SK-N-MC (cell line): ENCODE data around the gene MTFP1.

Source experiments
- DNase-seq: peaks from one replicate; pipeline ENCODE4 v3.0.0-alpha.2; 2011; ENCODE audit warnings: low read depth, low spot score
- H3K27ac ChIP-seq: fragments of 200-600 bp; sonication (generic); 2 replicates; pipeline ENCODE4 v1.5.1; 2016; ENCODE audit warnings: mixed run types
- H3K36me3 ChIP-seq: fragments of 200-600 bp; sonication (generic); 2 replicates; pipeline ENCODE4 v1.6.1; 2017; ENCODE audit warnings: antibody characterized with exemption, low read length, mixed read lengths; ENCODE audit not compliant: insufficient read depth
- H3K4me3 ChIP-seq: fragments of 200-600 bp; sonication (generic); 2 replicates; pipeline ENCODE4 v1.5.1; 2016
- H3K9ac ChIP-seq: fragments of 200-600 bp; sonication (generic); 2 replicates; pipeline ENCODE4 v1.8.0; 2017; ENCODE audit warnings: mixed run types, mixed read lengths; ENCODE audit not compliant: insufficient read length
- H3K9me3 ChIP-seq: fragments of 200-600 bp; sonication (generic); 2 replicates; pipeline ENCODE4 v1.6.1; 2017; ENCODE audit warnings: low read depth, mild to moderate bottlenecking, antibody characterized with exemption, low read length, moderate library complexity, mixed read lengths
- EZH2 ChIP-seq: fragments of 200-600 bp; sonication (generic); IDR thresholded peaks from one replicate; pipeline ENCODE4 v1.6.1; 2017; ENCODE audit warnings: antibody characterized with exemption
- FOXP2 ChIP-seq: optimal IDR thresholded peaks from 2 replicates; pipeline ENCODE3; 2011; ENCODE audit warnings: mild to moderate bottlenecking, moderate library complexity; ENCODE audit not compliant: insufficient read depth; ENCODE audit errors: extremely low read length, control extremely low read depth
- POLR2AphosphoS5 ChIP-seq: IDR thresholded peaks from 2 replicates; pipeline ENCODE4 v1.6.1; 2012; ENCODE audit warnings: mild to moderate bottlenecking, low read depth, low read length, borderline replicate concordance

The MTFP1 gene

DNA sequence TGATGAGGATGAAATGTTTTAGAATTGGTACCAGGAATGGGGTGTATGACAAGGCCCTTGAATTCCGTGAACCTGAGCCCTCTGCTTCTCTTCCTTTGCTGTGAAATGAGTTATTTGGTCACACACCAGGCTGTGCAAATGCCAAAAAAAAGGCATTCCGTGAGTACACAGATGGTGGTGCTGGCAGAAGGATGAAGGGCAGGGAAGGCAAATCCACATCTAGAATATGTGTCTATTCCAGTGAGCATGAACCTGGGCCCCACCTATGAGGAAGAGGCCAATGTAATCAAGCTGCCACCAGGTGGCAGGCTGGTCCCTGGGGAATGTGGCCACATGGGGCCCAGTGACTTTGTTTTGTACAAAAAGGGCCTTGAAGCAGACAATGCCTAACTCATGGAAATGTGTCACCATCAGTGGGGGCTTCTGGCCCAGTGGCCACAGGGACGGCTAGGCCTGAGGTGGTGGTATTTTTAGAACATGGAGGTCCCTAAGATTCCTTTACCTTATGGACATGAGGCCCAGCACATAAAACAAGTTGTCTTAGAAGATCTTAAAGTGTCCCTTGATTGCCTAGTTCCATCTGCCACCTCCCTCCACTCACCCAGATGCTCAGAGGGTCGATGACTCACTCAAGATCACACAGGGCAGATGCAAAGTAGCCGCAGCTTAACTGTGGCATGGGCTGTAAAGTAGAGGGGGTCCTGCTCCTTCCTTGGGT is 34.4 kb upstream of the MTFP1 start:
- no peak for DNase-seq
- no peak overlapping the region for H3K27ac ChIP-seq
- TF ChIP-seq EZH2 (no peak), FOXP2 (no peak), POLR2AphosphoS5 (no peak)
- no peaks in the 10 kb centered on the region for H3K36me3 ChIP-seq
- no peak overlapping the region for H3K4me3 ChIP-seq
- no peak overlapping the region for H3K9ac ChIP-seq
- no peaks in the 10 kb centered on the region for H3K9me3 ChIP-seq

DNA sequence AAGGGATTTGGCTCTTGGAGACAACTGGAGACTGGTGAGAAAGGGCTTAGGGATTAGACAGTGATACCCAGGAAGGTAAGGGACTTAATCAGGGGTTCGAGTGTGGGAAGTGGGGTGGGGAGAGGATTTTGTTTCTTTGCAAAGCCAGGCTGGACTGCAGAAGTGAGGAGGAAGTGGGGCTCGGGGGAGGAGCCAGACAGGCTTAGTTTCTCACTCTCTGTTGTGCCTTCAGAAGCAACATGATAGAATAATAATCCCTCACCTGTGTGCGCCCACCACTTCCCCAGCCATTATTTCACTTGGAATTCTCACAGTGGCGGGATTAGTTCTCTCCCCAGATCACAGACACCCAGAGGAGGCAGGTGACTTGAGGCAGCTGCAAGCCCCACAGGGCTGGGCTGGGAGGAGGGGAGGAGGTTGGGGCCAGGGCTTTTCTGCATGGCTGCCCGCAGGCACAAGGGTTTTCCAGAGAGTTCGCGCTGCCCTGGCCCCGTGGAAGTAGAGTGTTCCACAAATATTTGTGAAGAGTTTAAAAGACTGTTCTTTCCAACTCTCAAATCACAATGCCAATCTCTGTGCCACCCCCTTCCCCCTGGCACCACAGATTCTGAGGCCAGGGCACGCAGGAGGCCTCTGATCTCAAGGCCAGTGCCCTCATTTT is 32.8 kb upstream of the MTFP1 start:
- Histone ChIP-seq H3K36me3 (no peaks in the 10 kb centered on the region), H3K27ac (no peak overlapping the region), H3K9ac (no peak overlapping the region), H3K9me3 (no peaks in the 10 kb centered on the region), H3K4me3 (no peak overlapping the region)
- TF ChIP-seq POLR2AphosphoS5, result no peak
- TF ChIP-seq EZH2, result no peak
- no peak for TF ChIP-seq FOXP2
- DNase-seq, result no peak

GRCh38 chr22:30393322-30393680 is 32.3 kb upstream of the MTFP1 start:
- Histone ChIP-seq H3K9ac (no peak overlapping the region), H3K4me3 (no peak overlapping the region), H3K9me3 (no peaks in the 10 kb centered on the region), H3K36me3 (no peaks in the 10 kb centered on the region), H3K27ac (no peak overlapping the region)
- no peak for TF ChIP-seq EZH2
- no peak for TF ChIP-seq FOXP2
- TF ChIP-seq POLR2AphosphoS5, result no peak
- DNase-seq, result no peak

- no peak overlapping the region for H3K4me3 ChIP-seq
- no peak for DNase-seq
- no peaks in the 10 kb centered on the region for H3K36me3 ChIP-seq
- H3K9ac ChIP-seq, result no peak overlapping the region
- H3K27ac ChIP-seq, result no peak overlapping the region
- TF ChIP-seq FOXP2, result no peak
- TF ChIP-seq POLR2AphosphoS5, result no peak
- no peak for TF ChIP-seq EZH2
- H3K9me3 ChIP-seq, result no peaks in the 10 kb centered on the region
Observed at GRCh38 chr22:30393885-30394284, 31.7 kb upstream of the MTFP1 start.

DNA sequence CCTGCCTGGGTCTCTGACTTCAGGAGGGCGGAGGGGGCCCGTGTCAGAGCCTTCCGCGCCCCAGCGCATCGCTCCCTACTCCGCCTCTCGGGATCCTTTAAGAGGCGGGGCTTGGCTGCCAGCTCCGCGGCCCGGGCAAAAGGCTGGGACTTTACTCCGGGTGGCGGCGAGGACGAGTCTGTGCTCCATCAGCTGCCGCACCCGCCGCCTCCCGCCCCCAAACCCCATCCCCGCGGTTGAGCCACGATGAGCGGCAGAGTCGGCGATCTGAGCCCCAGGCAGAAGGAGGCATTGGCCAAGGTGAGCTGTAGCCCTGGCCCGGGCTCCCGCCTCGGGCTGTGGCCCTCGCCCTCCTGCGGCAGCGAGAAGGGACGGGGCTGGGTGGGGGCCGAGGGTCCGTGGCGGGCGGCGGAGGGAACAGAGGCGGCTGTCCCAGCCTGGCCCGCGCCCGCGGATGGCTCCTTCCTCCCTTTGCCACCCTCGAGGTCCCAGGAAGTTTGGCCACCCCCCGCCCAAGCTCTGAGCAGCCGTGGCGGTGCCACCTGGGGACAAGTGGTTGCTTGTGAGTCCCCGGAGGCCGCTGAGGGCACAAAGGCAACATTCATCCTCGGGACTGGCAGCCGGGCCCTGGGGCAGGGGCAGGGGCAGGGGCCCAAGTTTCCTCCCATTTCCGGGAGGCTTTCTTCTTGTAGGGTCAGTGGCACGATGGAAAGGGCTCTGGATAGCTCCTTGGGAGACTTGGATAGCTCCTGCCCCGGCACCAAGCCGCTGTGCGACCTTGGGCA is 28.5 kb upstream of the MTFP1 start, which contains the start of gene SEC14L2:
Gene SEC14L2, plus strand, starts transcription at position 148 of the 785 bp plus-strand sequence. Its CDS starts 99 bp downstream, at position 247.
- Histone ChIP-seq H3K4me3 (peak within 1 kb of the TSS; percentile 64), H3K36me3 (no peaks in the 10 kb centered on the region), H3K9me3 (no peaks in the 10 kb centered on the region), H3K27ac (no peak within 1 kb of the TSS), H3K9ac (no peak within 1 kb of the TSS)
- DNase-seq, result no peak
- TF ChIP-seq EZH2 (no peak), FOXP2 (no peak), POLR2AphosphoS5 (no peak)

GRCh38 chr22:30397656-30398635 is 27.6 kb upstream of the MTFP1 start:
- no peaks in the 10 kb centered on the region for H3K9me3 ChIP-seq
- H3K9ac ChIP-seq, result no peak overlapping the region
- DNase-seq, result no peak
- no peak overlapping the region; the same call in 1 of the 2 replicates for H3K4me3 ChIP-seq
- H3K36me3 ChIP-seq, result no peaks in the 10 kb centered on the region
- TF ChIP-seq FOXP2, result no peak
- no peak for TF ChIP-seq EZH2
- no peak for TF ChIP-seq POLR2AphosphoS5
- H3K27ac ChIP-seq, result no peak overlapping the region
